Superior temporal gyrus (tissue), 1 donor: ENCODE results near the gene ARHGEF25.

ENCODE experiments used
- DNase-seq: peaks from one replicate; pipeline ENCODE4 v3.0.0-alpha.2; 2016; ENCODE audit errors: extremely low spot score

Gene ARHGEF25

GRCh38 chr12:57621497-57622292, 10.5 kb downstream of the ARHGEF25 start:
- DNase-seq = no peak

DNA sequence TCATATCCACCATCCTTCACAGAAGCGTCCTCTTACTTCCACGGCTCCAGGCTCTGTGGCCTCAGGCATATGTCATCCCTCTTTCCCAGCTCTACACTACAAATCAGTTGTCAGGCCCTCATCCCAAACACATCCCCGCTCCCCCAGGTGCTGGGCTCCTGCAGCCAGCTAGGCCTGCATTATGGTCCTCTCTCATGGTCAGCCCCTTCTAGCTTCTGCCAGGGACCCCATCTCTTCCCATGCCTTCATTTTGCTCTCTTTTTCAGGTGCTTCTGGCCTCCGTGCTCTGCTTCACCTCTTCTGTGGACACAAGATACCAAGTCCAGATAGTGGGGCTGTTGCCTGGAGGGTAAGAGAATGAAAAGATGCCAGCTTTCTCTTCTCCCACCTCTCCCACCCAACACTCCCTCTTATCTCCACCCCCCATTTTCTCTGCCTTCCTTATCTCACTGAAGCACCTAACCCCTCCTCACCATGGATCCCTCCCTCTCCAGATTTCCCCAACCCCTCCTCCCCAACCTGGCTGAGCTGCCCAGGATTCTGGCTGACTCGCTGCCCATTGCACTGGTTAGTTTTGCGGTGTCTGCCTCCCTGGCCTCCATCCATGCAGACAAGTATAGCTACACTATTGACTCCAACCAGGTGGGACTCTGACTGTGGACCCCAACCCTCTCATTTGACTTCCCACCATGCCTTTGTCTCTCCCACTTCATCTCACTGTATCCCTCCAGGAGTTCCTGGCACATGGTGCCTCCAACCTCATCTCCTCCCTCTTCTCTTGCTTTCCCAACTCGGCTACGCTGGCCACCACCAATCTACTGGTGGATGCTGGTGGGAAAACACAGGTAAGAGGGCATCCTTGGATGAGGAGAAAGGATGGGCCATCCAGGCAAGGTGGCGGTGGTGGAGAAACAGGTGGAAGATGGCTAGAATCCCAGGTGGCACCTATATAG, 11.3 kb downstream of the ARHGEF25 start:
- DNase-seq = no peak

DNA sequence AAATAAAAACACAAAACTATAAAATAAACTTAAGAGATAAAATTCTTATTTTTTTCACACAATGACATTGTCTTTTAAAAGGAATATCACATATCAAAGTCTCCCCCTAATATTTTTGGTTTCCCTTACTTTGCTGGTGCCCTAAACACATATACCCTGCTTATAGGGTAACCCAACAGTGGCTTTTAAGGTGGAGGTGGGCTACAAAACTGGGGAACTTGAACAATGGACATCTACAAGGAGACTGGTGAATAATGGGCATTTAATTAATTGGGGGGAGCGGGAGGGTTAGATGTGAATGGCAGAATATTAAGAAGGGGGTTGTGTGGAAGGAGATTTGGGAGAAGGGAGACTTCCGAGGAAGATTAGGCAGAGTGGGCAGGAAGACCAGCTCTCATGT, 12.2 kb downstream of the ARHGEF25 start:
- no peak for DNase-seq

- DNase-seq = no peak
Measured at GRCh38 chr12:57623811-57624390, 12.7 kb downstream of the ARHGEF25 start.

DNA sequence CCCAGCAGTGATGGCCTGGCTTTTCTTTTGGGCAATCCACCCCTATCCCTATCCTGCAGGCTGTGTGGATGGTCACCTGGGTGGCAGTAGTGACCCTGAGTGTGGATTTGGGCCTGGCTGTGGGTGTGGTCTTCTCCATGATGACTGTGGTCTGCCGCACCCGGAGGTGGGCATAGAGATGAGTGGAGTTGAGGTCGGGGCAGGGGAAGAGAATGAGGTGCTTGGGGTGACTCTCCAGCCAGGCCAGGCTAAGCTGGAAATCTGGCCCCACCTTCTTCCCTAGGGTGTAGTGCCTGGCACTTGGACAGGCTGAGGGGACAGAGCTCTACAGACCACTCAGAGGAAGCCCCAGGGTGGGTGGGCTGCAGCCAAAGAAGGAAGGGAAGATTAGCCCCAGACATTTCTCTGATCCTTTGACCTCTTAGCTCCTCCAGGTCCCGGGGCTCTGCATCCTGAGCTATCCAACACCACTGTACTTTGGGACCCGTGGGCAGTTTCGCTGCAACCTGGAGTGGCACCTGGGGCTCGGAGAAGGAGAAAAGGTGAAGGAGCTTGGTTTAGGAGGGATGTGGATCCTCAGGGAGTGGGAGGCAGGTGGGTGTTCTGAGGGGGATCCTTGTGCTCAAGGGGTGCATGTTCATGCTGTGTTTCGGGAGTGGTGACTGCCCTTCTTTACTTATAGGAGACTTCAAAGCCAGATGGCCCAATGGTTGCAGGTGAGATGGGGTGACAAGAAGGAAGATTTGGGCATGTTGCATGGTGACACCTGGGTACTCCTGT, 13.4 kb downstream of the ARHGEF25 start:
- DNase-seq = no peak

- DNase-seq = no peak
Measured at GRCh38 chr12:57625261-57626032, 14.2 kb downstream of the ARHGEF25 start.

- no peak for DNase-seq
Measured at GRCh38 chr12:57626111-57626920, 15.1 kb downstream of the ARHGEF25 start.

DNA sequence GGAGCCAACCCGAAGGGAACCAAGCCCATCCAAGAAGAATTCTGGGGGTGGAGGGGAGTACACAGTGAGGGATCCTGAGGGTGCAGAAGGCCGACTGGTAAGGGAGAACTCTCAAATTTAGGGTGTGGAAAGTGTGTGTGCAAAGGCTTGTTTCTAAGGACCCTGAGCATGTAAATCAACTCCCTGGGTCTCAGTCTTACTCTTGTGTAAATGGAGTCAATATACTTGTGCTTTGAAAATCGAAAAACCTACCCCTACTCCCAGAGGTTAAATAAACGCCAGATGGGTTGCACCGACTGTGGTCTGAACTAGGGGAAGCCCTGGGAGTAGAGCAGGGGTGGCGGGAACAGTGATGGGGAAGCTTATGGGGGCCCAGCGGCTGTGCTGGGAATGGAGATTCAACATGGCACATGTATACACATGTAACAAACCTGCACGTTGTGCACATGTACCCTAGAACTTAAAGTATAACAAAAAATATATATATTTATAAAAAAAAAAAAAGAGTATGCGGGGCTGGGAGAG, 15.7 kb downstream of the ARHGEF25 start:
- DNase-seq = no peak

DNA sequence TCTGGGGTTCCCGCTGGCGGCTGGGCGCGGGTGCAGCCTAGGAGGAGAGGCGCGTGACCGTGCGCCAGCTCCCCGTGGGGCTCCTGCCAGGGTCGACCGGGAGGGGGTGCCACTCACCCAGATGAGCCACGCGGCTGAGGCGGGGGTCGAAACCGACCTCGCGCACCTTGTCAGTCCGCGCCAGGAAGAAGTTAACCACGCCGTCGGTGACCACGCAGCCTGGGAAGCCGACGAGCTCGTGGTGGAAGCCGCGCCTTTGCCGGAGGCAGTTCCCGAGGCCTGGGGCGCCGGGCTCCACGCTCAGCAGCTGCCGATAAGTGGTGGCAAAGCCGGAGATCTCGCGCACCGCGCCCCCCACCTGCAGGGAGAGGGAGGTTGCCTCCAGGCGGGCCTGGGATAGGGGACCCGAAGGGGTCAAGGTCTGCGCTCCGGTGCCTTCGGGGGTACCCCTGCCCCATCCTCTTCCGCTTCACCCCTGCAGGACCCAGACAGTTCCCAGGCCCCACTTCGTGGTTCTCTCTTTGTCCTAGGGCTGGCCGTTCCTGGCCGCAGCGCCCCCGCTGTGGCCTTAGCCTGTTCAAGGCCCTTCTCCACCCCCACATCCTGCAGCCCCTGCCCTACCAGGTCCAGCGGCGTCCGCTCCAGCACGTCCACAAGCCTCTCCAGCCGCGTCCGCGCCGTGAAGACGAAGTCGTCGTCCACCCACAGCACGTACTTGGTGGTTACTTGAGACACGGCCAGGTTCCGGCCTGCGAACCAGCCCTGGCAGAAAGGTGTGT, 16.5 kb downstream of the ARHGEF25 start:
- DNase-seq = no peak

DNA sequence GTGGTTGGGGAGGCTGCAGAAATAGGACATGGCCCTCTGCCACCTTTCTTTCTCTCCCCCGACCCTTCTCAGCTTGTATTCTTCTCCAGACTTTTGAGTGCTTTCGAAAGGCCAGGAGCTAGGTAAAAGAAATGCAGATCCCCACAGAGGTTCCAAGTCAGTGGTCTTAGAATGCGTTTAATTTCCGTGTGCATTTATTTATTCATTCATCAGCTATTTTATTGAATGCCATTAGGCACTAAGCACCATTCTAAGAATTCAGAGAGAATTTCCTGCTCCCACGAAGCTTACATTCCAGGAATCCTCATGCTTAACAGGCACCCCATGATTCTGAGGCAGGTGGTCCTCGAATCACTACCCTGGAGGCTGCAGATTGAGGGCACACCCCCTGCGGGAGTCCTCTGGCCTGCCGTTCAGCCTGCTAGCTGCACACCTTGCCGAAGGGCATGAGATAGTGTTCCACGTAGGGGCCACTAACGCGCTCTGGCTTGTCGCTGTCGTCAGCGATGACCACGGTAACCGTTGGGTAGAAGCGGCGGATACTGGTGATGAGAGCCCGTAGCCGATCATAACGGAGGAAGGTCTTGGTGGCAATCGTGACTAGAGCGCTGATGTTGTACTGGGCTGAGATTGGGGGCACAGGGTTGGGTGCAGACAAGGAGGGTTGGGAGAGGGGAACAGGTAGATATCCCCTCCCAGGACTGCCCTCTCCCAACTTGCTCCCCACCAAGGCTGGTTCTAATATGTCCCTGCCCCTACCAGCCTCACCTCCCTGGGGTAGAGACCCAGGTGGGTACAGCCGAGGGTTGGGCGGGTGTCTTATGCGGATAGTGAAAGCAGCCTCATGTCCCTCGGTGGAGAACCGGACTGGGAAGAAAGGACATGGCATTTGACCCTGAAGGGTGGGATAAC, 17.3 kb downstream of the ARHGEF25 start:
- no peak for DNase-seq

DNA sequence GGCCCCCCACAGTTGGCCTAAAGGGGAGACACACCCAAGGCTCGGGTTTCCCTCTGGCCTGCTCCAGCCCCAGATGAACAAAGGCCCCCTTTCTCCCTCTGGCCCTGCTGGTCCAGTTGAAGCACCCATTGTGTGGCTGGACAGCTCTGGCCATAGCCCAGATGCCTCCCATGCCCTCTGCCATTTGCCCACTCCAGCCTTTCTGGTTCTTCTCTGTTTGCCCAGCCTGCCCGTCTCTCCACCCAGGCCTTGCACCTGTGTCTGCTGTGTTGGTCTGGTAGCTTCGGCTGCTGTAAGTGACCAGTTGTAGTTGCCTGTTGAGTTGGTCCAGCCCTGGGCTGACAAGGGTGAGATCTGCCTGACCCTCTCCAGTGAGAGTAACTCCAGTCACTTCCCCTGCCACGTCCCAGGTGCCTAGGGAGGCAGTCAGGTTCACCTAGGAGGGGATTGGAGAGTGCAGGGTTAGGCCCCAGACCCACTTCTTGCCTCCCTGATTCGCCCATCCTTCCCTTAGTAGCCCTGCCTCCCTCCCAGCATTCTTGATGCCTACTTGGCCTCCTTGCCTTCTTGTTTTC, 18.7 kb downstream of the ARHGEF25 start:
- DNase-seq = peak; percentile 79

- no peak for DNase-seq
Measured at GRCh38 chr12:57630891-57631433, 19.7 kb downstream of the ARHGEF25 start.

- no peak for DNase-seq
Measured at GRCh38 chr12:57631566-57632072, 20.4 kb downstream of the ARHGEF25 start.

DNA sequence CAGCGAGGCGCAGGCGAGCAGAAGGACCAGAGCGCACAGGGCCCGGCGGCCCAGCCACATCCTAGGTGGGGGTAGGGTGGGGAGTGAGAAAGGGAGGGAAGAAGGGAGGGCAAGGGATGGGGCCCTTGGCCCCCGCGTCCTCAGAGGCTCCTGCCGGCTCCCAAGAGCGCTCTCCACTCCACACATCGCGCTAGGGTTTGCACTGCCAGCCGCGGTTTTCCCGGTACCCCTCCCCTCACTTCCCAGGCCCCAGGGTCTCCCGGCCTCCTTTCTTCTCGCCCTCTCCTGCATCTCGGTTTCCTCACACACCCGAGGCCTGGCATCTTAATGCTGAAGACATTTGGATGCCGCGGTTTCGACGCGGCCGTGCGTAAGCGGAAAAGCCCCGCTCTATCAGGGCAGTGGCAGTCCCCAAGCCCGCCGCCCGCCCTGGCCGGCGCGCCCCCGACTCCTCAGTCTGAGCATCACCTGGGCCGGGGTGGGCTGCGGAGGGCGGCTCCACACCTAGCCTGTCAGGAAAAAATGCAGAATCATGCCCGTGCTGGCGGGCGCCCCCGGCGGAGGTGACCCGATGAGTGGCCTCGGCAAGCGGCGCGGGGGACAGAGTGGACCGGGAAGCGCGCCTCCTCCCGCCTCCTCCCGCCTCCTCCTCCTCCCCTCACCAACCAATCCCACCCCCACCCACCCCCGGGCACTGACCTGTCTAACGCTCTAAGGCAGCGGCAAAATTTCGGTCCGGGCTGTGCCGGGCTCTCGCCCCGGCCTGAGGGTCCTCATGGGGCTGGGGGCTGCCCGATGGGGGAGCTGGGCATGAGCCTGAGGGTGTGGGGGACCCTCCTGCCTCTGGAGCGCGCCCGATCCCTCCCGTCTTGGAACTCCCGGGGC, 21.1 kb downstream of the ARHGEF25 start:
- DNase-seq = no peak

DNA sequence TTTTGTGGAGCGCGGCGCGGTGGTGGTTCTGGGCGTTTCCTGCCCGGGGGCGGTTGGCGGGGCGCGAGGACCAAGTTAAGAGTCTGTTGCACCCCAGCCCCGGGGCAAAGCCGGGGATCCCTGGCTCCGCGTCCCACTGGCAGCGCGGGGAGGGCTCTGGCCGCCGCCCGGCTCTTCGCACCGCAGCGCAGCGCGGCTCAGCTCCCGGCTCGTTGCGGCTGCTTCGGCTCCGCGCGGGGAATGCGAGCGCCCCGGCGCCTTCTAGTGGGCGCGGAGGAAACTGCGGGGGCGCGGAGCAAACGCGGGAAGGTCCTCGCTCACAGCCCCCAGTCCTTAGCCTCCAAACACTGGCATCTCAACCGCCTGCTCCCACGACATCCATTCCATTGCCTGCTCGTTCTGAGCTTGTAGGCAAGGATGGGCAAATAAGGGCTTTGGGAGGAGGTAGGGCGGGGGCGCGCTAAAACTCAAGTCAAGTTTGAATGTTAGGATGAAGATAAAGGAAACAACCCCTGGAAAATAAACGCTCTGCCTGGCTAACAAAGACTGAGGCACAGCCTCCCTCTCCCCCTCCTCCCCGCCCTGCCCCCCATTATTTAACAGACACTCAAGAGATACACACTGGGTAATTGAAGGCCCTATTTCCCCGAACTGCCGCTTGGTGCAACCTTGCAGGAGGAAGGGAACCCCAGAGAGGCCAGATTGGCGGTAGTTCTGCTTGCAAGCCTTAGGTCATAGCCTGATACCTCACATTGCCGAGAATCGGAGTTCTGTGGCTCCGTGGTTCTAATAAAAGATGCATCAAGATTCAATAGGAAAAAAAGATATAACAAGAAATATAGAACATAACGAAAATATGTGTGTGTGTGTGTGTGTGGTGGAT, 22.0 kb downstream of the ARHGEF25 start, which contains the start of gene B4GALNT1:
B4GALNT1 (minus strand) TSS at position 244 of the 883 bp plus-strand sequence. CDS start 1,069 bp downstream, outside the sequence.
- DNase-seq = peak; percentile 66
